HG03039 (cell line): ENCODE measurements around the gene BSND.
"Not testable (repeated sequence)": the region's sequence is repeated elsewhere in the genome, so short reads cannot be mapped to it uniquely, and the experiment has no call there.

Experiments
- ATAC-seq: cut with Tn5 transposase; IDR thresholded peaks from one replicate; pipeline ENCODE4 v1.9.1; 2021; ENCODE audit warnings: mild to moderate bottlenecking, moderate library complexity; ENCODE audit not compliant: unreplicated experiment

BSND gene

DNA sequence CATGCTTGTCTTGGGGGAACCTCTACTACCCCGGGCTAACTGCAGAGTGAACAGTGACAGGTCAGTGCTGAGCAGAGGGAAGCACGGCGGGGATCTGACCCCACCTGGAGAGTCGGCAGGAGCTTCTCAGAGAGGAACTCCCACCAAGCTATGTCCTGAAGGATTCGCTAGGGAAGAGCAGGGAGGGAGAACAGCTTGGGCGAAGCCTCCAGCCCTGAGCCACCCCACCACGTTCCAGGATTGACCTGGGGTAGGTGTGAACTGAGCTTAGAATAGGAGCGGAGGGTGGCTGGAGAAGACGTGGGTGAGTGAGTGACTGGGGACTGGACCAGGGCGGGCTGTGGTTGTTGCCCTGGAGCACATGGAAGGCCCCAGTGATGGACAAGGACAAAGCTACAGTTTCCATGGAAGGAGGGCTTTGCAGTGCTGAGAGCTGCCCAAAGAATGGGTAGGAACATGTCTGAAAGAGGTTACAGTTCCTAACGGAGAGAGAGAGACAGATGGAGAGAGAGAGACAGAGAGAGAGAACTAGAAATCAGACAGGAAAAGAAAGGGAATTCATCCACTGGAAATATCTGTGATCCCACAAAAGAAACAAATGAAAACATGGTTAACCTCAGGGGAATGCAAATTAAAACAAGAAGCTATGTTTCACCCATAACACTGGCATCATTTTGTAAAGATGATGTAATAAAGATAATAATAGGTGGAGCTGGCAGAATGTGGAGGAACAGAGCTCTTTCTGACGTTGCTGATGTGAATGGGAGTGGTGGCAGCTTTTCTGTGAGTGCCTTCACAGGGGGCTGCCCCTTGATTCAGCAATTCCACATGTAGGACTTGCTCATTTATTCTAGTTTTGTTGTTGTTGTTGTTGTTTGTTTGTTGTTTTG, 17.2 kb downstream of the BSND start:
- no peak for ATAC-seq

GRCh38 chr1:55018395-55018794, 19.7 kb downstream of the BSND start:
- ATAC-seq = no peak

GRCh38 chr1:55021942-55022546, 23.3 kb downstream of the BSND start:
- ATAC-seq = peak; percentile 72

DNA sequence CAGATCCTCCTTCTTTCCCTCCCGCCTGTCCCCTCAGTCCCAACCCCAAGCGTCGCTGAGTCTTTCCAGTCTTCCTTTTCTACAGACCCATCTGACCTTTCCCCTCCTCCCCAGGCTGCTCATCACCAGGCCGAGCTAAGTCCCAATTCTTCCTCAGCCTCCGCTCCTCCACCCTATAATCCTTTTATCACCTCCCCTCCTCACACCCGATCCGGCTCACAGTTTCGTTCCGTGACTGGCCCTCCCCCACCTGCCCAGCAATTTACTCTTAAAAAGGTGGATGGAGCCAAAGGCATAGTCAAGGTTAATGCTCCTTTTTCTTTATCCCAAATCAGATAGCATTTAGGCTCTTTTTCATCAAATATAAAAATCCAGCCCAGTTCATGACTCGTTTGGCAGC, 25.4 kb downstream of the BSND start:
- ATAC-seq = not testable (repeated sequence)

GRCh38 chr1:55026682-55027081, 27.9 kb downstream of the BSND start:
- ATAC-seq = not testable (repeated sequence)

DNA sequence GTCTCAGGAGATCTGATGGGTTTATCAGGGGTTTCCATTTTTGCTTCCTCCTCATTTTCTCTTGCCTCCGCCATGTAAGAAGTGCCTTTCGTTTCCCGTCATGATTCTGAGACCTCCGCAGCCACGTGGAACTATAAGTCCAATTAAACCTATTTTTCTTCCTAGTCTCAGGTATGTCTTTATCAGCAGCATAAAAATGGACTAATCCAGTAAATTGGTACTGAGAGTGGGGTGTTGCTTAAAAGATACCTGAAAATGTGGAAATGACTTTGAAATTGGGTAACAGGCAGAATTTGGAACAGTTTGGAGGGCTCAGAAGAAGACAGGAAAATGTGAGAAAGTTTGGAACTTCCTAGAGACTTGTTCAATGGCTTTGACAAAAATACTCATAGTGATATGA, 32.4 kb downstream of the BSND start:
- ATAC-seq = not testable (repeated sequence)

GRCh38 chr1:55033265-55033614, 34.5 kb downstream of the BSND start:
- no peak for ATAC-seq

- no peak for ATAC-seq
Observed at GRCh38 chr1:55034476-55035133, 35.9 kb downstream of the BSND start.

GRCh38 chr1:55035904-55036303, 37.2 kb downstream of the BSND start:
- no peak for ATAC-seq

DNA sequence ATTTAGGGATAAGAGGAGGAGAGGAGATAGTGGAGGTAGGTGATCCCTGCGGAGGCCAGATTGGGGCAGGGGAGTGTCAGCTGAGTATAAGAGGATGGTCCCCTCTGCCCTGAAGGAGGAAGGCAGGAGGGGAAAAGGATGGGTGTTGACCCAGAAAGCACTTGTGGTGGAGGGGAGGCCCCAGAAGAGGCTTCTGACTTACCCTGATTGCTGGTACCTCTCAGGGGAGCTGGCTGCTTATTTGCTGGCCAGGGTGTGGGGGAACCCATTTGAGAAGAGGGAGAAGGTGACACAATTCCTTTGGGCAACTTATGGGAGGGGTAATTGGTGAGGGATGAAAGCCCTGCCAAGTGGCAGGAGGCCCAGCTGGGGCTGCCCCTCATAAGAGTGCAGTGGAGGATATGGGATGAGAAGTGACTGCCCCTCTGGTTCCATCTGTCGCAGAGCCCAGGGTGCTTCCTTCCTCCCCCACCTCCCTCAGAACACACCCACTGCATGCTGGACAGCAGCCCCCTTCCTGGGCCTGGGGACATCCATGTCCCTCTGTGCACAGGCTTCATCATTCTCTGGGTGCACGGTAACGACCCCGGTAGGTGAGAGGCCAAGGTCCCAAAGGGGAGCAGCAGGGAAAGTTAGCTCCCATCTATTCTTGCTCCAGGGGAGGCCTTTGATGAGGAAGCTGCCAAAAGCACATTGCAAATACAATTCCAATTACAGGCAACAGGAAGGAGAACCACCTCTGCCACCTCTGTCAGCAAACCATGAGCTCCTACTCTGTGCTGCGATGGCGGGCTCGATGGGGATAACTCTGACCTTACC, 39.2 kb downstream of the BSND start:
- no peak for ATAC-seq

GRCh38 chr1:55038552-55038838, 39.8 kb downstream of the BSND start:
- no peak for ATAC-seq

GRCh38 chr1:55038974-55039341, 40.2 kb downstream of the BSND start:
- ATAC-seq = no peak

DNA sequence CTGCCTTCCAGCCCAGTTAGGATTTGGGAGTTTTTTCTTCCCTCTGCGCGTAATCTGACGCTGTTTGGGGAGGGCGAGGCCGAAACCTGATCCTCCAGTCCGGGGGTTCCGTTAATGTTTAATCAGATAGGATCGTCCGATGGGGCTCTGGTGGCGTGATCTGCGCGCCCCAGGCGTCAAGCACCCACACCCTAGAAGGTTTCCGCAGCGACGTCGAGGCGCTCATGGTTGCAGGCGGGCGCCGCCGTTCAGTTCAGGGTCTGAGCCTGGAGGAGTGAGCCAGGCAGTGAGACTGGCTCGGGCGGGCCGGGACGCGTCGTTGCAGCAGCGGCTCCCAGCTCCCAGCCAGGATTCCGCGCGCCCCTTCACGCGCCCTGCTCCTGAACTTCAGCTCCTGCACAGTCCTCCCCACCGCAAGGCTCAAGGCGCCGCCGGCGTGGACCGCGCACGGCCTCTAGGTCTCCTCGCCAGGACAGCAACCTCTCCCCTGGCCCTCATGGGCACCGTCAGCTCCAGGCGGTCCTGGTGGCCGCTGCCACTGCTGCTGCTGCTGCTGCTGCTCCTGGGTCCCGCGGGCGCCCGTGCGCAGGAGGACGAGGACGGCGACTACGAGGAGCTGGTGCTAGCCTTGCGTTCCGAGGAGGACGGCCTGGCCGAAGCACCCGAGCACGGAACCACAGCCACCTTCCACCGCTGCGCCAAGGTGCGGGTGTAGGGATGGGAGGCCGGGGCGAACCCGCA, 40.8 kb downstream of the BSND start, which contains the start of gene PCSK9:
TSS of gene PCSK9 (plus strand) at position 207 of the 741 bp plus-strand sequence. CDS start at position 497, 290 bp downstream.
- no peak for ATAC-seq

DNA sequence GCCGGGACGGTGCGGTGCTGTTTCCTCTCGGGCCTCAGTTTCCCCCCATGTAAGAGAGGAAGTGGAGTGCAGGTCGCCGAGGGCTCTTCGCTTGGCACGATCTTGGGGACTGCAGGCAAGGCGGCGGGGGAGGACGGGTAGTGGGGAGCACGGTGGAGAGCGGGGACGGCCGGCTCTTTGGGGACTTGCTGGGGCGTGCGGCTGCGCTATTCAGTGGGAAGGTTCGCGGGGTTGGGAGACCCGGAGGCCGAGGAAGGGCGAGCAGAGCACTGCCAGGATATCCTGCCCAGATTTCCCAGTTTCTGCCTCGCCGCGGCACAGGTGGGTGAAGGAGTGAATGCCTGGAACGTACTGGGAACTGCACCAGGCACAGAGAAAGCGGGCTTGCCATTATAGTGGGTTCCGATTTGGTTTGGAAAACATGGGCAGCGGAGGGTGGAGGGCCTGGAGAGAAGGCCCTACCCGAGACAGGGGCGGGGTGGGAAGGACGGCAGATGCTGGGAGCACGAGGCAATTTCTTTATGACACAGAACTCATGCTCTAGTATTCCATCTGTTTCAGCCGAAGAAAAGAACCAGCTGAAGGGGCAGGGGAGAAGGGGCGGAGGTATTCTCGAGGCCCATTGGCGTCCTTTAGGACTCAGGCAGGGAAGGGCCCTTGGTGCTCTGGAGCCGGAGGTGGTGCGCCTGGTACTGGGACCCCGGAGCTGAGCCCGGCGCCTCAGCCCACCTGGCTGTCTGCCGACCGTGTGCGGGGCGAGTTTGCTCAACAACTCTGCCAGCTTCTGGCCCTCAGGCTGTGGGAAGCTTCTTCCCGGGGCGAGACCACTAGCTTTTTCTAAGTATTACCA, 41.6 kb downstream of the BSND start:
- no peak for ATAC-seq

DNA sequence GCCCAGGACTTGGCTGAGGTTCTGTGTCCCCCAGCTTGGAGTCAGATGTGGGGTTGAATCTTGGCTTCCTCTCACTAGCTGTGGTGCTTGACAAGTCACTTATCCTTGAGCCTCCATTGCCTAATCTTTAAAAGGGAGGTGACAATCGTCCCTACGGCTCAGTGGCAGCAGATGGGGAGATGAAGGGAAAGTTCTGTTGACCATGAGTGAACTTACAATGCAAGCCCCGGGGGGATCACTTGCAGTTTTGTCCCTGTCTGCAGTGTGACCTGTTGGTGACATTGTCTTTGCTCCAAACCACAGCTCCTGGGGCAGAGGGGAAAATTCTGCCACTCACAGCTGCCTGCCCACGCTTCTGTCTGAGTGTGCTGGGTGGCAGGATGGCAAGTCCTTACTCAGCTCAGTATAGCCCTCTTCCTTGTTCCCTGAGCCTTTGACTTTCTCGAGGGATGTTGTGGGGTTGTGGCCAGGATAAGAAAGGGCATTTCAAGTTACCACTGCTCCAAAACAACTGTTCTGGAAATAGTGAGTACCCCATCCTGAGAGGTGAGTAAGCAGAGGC, 42.3 kb downstream of the BSND start:
- ATAC-seq = no peak

DNA sequence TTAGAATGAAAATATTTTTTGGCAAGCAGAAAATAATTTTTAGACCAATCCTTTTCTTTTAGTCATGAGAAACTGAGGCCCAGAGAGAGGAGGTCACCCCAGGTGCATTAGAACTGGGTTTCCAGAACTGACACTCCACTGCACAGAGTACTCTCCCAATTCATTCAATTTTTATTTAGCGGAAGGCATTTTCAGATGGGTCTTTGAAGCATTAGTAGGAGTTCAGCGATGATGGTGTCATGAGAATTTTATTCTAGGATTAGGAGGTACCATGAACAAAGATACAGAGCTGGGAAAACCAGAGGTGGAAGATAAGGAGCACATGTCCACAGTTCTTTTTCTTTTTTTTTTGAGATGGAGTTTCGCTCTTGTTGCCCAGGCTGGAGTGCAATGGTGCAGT, 42.9 kb downstream of the BSND start:
- ATAC-seq = no peak

DNA sequence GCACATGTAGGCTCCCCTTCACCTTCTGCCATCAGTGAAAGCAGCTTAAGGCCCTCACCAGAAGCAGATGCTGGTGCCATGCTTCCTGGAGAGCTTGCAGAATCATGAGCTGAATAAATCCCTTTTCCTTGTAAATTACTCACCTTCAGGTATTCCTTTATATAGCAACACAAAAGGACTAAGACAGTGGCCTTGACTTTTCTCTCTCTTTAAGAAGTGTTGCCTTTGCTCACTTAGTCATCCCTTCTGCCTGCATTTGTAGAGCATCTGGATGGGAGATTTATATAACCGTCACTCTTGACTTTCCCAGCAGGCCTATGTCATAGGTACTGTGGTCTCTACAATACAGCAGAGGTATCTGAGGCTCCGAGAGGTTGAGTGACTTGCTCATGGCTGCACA, 44.3 kb downstream of the BSND start:
- ATAC-seq = no peak

DNA sequence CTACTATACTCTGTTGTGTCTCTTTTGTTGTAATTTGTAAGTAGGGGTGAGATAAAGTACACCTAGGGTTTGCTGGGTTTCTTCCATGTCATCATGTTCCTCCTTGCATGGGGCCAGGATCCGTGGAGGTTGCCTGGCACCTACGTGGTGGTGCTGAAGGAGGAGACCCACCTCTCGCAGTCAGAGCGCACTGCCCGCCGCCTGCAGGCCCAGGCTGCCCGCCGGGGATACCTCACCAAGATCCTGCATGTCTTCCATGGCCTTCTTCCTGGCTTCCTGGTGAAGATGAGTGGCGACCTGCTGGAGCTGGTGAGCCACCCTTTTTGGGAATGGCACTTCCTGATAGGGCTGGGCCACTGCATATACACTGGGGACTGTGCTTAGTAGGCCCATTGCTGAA, 45.0 kb downstream of the BSND start:
- no peak for ATAC-seq

GRCh38 chr1:55044617-55045397, 46.1 kb downstream of the BSND start:
- ATAC-seq = no peak
